OCI-LY1 (cell line): ENCODE data around the gene ABLIM3.

ENCODE experiments used
- H2AFZ ChIP-seq: fragments of 200-600 bp; sonication (generic), shearing (Covaris generic); 2 replicates; pipeline ENCODE4 v1.6.0; 2014; ENCODE audit warnings: antibody characterized with exemption, mild to moderate bottlenecking, low read length
- H3F3A ChIP-seq: fragments of 200-600 bp; sonication (generic), shearing (Covaris generic); 2 replicates; pipeline ENCODE4 v1.6.0; 2014; ENCODE audit warnings: mild to moderate bottlenecking, antibody characterized with exemption, low read length, moderate library complexity; ENCODE audit not compliant: insufficient read depth
- H3K27ac ChIP-seq: fragments of 200-600 bp; sonication (generic); 2 replicates; pipeline ENCODE4 v1.5.1; 2014; ENCODE audit warnings: low read length, mixed run types, mild to moderate bottlenecking, low read depth; ENCODE audit not compliant: poor library complexity, severe bottlenecking
- H3K27me3 ChIP-seq: fragments of 200-600 bp; sonication (generic); 2 replicates; pipeline ENCODE4 v1.6.0; 2014; ENCODE audit warnings: antibody characterized with exemption, mild to moderate bottlenecking, low read length, moderate library complexity; ENCODE audit not compliant: insufficient read depth
- H3K36me3 ChIP-seq: fragments of 200-600 bp; sonication (generic); 2 replicates; pipeline ENCODE4 v1.6.1; 2014; ENCODE audit warnings: mild to moderate bottlenecking, antibody characterized with exemption, low read length, moderate library complexity, mixed read lengths; ENCODE audit not compliant: insufficient read depth
- H3K4me1 ChIP-seq: fragments of 200-600 bp; sonication (generic); 2 replicates; pipeline ENCODE4 v1.5.1; 2014; ENCODE audit warnings: mild to moderate bottlenecking, low read length, moderate library complexity; ENCODE audit not compliant: insufficient read depth, severe bottlenecking
- H3K4me2 ChIP-seq: fragments of 200-600 bp; sonication (generic), shearing (Covaris generic); 2 replicates; pipeline ENCODE4 v1.6.1; 2014; ENCODE audit warnings: low read length
- H3K4me3 ChIP-seq: fragments of 200-600 bp; sonication (generic); 2 replicates; pipeline ENCODE4 v1.5.1; 2014; ENCODE audit warnings: low read length, low read depth, mild to moderate bottlenecking, mixed read lengths; ENCODE audit not compliant: poor library complexity, severe bottlenecking
- H3K79me2 ChIP-seq: fragments of 200-600 bp; shearing (Covaris generic); 2 replicates; pipeline ENCODE4 v1.6.1; 2016; ENCODE audit warnings: mixed run types, low read length, mixed read lengths; ENCODE audit not compliant: insufficient read depth
- H3K9ac ChIP-seq: fragments of 200-600 bp; sonication (generic), shearing (Covaris generic); 2 replicates; pipeline ENCODE4 v1.6.1; 2014; ENCODE audit warnings: mild to moderate bottlenecking, low read length, mixed read lengths
- H3K9me2 ChIP-seq: fragments of 200-600 bp; sonication (generic), shearing (Covaris generic); 2 replicates; pipeline ENCODE4 v1.6.1; 2014; ENCODE audit warnings: low read depth, mild to moderate bottlenecking, low read length, mixed read lengths
- H3K9me3 ChIP-seq: fragments of 200-600 bp; shearing (Covaris generic); 2 replicates; pipeline ENCODE4 v1.6.1; 2014; ENCODE audit warnings: low read length, mixed read lengths
- H4K20me1 ChIP-seq: fragments of 200-600 bp; sonication (generic), shearing (Covaris generic); 2 replicates; pipeline ENCODE4 v1.6.0; 2016; ENCODE audit warnings: mild to moderate bottlenecking, low read length; ENCODE audit not compliant: insufficient read depth
- CTCF ChIP-seq: fragments of 200-600 bp; sonication (generic), shearing (Covaris generic); IDR thresholded peaks from 2 replicates; pipeline ENCODE4 v1.5.1; 2017; ENCODE audit warnings: mild to moderate bottlenecking, antibody characterized with exemption, low read length, moderate library complexity, mixed read lengths
- EZH2 ChIP-seq: fragments of 200-600 bp; sonication (generic), shearing (Covaris generic); IDR thresholded peaks from 2 replicates; pipeline ENCODE4 v1.8.0; 2017; ENCODE audit warnings: borderline replicate concordance, mixed run types, mild to moderate bottlenecking, antibody characterized with exemption, low read length, moderate library complexity, mixed read lengths

The ABLIM3 gene

GRCh38 chr5:149200355-149200754 is 59.1 kb downstream of the ABLIM3 start:
- TF ChIP-seq CTCF (no peak), EZH2 (no peak)
- no peak overlapping the region for H3K4me3 ChIP-seq
- H3K27ac ChIP-seq, result no peak overlapping the region
- H3K36me3 ChIP-seq, result no peaks in the 10 kb centered on the region
- no peaks in the 10 kb centered on the region for H4K20me1 ChIP-seq
- no peak overlapping the region for H3K9ac ChIP-seq
- H3K27me3 ChIP-seq, result no peaks in the 10 kb centered on the region; the same call in 1 of the 2 replicates
- H3K4me1 ChIP-seq, result no peaks in the 10 kb centered on the region
- no peak overlapping the region for H2AFZ ChIP-seq
- H3K9me3 ChIP-seq, result no peaks in the 10 kb centered on the region
- no peaks in the 10 kb centered on the region for H3K9me2 ChIP-seq
- H3K79me2 ChIP-seq, result no peaks in the 10 kb centered on the region
- H3K4me2 ChIP-seq, result no peak overlapping the region
- H3F3A ChIP-seq, result no peaks in the 10 kb centered on the region

- Histone ChIP-seq H4K20me1 (no peaks in the 10 kb centered on the region), H3K9ac (no peak overlapping the region), H3K9me2 (no peaks in the 10 kb centered on the region), H3K79me2 (no peaks in the 10 kb centered on the region), H2AFZ (no peak overlapping the region), H3K4me1 (no peaks in the 10 kb centered on the region), H3K27ac (no peak overlapping the region), H3K4me2 (no peak overlapping the region), H3K9me3 (no peaks in the 10 kb centered on the region), H3F3A (no peaks in the 10 kb centered on the region), H3K27me3 (no peaks in the 10 kb centered on the region), H3K36me3 (no peaks in the 10 kb centered on the region), H3K4me3 (no peak overlapping the region)
- TF ChIP-seq EZH2, result no peak
- TF ChIP-seq CTCF, result no peak
These were observed 59.9 kb downstream of the ABLIM3 start for GRCh38 chr5:149201121-149201637.

GRCh38 chr5:149202910-149203451 is 61.7 kb downstream of the ABLIM3 start:
- Histone ChIP-seq H3K9me2 (no peaks in the 10 kb centered on the region), H3K36me3 (no peaks in the 10 kb centered on the region), H3K4me2 (no peak overlapping the region), H4K20me1 (no peaks in the 10 kb centered on the region), H3K79me2 (no peaks in the 10 kb centered on the region), H3K4me1 (no peaks in the 10 kb centered on the region), H3K27ac (no peak overlapping the region), H2AFZ (no peak overlapping the region), H3K4me3 (no peak overlapping the region), H3K27me3 (no peaks in the 10 kb centered on the region), H3F3A (no peaks in the 10 kb centered on the region), H3K9ac (no peak overlapping the region), H3K9me3 (no peaks in the 10 kb centered on the region)
- TF ChIP-seq EZH2 (no peak), CTCF (no peak)
